Endodermal cell (in vitro differentiated cells): ENCODE data around the gene DCAF10. TPM values are rescaled to one million over a fixed set of nuclear protein-coding genes. Genes with fewer than 3 reads are reported as not detected.

Experiments
- DNase-seq: peaks from one replicate; pipeline ENCODE4 v3.0.0-alpha.2; 2017
- H3K27ac ChIP-seq: 2 replicates; pipeline ENCODE4 v1.5.1; 2013; ENCODE audit warnings: mild to moderate bottlenecking, low read depth, low read length, moderate library complexity
- H3K27me3 ChIP-seq: 2 replicates; pipeline ENCODE4 v1.6.1; 2013; ENCODE audit warnings: mild to moderate bottlenecking, low read length, moderate library complexity; ENCODE audit not compliant: insufficient read depth, control insufficient read depth, poor library complexity, severe bottlenecking
- H3K36me3 ChIP-seq: 2 replicates; pipeline ENCODE4 v1.7.0; 2013; ENCODE audit warnings: mild to moderate bottlenecking, low read length, moderate library complexity; ENCODE audit not compliant: control insufficient read depth, insufficient read depth
- H3K4me1 ChIP-seq: one replicate; pipeline ENCODE4 v1.7.0; 2013; ENCODE audit warnings: low read length; ENCODE audit not compliant: control insufficient read depth, insufficient read depth
- H3K4me3 ChIP-seq: 2 replicates; pipeline ENCODE4 v1.5.1; 2013; ENCODE audit warnings: mild to moderate bottlenecking, low read length, moderate library complexity
- H3K9ac ChIP-seq: 2 replicates; pipeline ENCODE4 v1.6.1; 2013; ENCODE audit warnings: mild to moderate bottlenecking, low read length, moderate library complexity; ENCODE audit not compliant: poor library complexity, severe bottlenecking; ENCODE audit errors: extremely low read depth
- H3K9me3 ChIP-seq: 2 replicates; pipeline ENCODE4 v1.6.1; 2013; ENCODE audit warnings: mild to moderate bottlenecking, low read length, moderate library complexity; ENCODE audit not compliant: control insufficient read depth
- H3K27ac Mint-ChIP-seq: 2 replicates; pipeline ENCODE4 v1.8.0; 2020; ENCODE audit warnings: mixed read lengths
- H3K27me3 Mint-ChIP-seq: 2 replicates; pipeline ENCODE4 v1.8.0; 2021; ENCODE audit warnings: mild to moderate bottlenecking, mixed read lengths; ENCODE audit not compliant: insufficient read depth
- H3K36me3 Mint-ChIP-seq: 2 replicates; pipeline ENCODE4 v1.8.0; 2020; ENCODE audit warnings: low read depth, mixed read lengths
- H3K4me1 Mint-ChIP-seq: 2 replicates; pipeline ENCODE4 v1.8.0; 2020; ENCODE audit warnings: mixed read lengths
- H3K4me3 Mint-ChIP-seq: 2 replicates; pipeline ENCODE4 v1.8.0; 2020; ENCODE audit warnings: mild to moderate bottlenecking, moderate library complexity, mixed read lengths
- H3K9me3 Mint-ChIP-seq: 2 replicates; pipeline ENCODE4 v1.8.0; 2020; ENCODE audit warnings: mild to moderate bottlenecking, mixed read lengths
- CTCF ChIP-seq: fragments of 200-600 bp; sonication (generic); conservative IDR thresholded peaks from 2 replicates; pipeline ENCODE4 v1.5.0; 2021; ENCODE audit warnings: antibody characterized with exemption, mild to moderate bottlenecking
- WGBS, 2 experiments: methylation state at CpG; one replicate each; pipeline versions ENCODE4 v1.1.5 to v1.1.7; 2013; ENCODE audit warnings: missing lambda C conversion rate in 2 of 2, mixed read lengths in 1 of 2; ENCODE audit not compliant: insufficient coverage in 1 of 2, insufficient read length in 1 of 2; 5-methylcytosine and 5-hydroxymethylcytosine counted together
- total RNA-seq, 2 donors: library from RNA; stranded (reverse); fragmentation: NEBNext Ultra II Directional in 1 of 2; extraction: Animal tissue kit (Norgen Biotek cat#: 25700) in 1 of 2; gene quantifications; 2 replicates in 1 of 2; 3 replicates in 1 of 2; pipeline ENCODE4 v1.2.1, GENCODE V29; 2021

The DCAF10 gene
- total RNA-seq, 2 donors from 2014 or later: 24.0 to 26.3 TPM

GRCh38 chr9:37790096-37790495 lies 10.5 kb upstream of the DCAF10 start:
- Histone ChIP-seq H3K27me3 (peaks cover 21% of the 10 kb centered on the region), H3K4me1 (no peaks in the 10 kb centered on the region), H3K9me3 (no peaks in the 10 kb centered on the region), H3K9ac (no peak overlapping the region), H3K4me3 (no peak overlapping the region), H3K36me3 (no peaks in the 10 kb centered on the region), H3K27ac (no peak overlapping the region)
- DNase-seq: no peak
- peaks cover 58% of the 10 kb centered on the region for H3K27me3 Mint-ChIP-seq
- H3K9me3 Mint-ChIP-seq: no peaks in the 10 kb centered on the region
- H3K36me3 Mint-ChIP-seq: no peaks in the 10 kb centered on the region
- H3K4me3 Mint-ChIP-seq: no peak overlapping the region
- WGBS, 2 experiments: 90 to 96% methylated on average over 2 of the region's 2 CpGs
- TF ChIP-seq CTCF: no peak
- no peak overlapping the region for H3K27ac Mint-ChIP-seq
- no peaks in the 10 kb centered on the region for H3K4me1 Mint-ChIP-seq

GRCh38 chr9:37792122-37792521 lies 8.5 kb upstream of the DCAF10 start:
- no peaks in the 10 kb centered on the region for H3K36me3 Mint-ChIP-seq
- Histone ChIP-seq H3K36me3 (no peaks in the 10 kb centered on the region), H3K27me3 (peaks cover 28% of the 10 kb centered on the region), H3K4me3 (no peak overlapping the region), H3K27ac (no peak overlapping the region), H3K9me3 (no peaks in the 10 kb centered on the region), H3K9ac (no peak overlapping the region), H3K4me1 (no peaks in the 10 kb centered on the region)
- H3K27ac Mint-ChIP-seq: no peak overlapping the region
- no peaks in the 10 kb centered on the region for H3K9me3 Mint-ChIP-seq
- TF ChIP-seq CTCF: no peak
- WGBS, 2 experiments: 82 to 90% methylated on average over 2 to 4 of the region's 5 CpGs
- H3K27me3 Mint-ChIP-seq: peaks cover 62% of the 10 kb centered on the region
- no peak overlapping the region for H3K4me3 Mint-ChIP-seq
- no peaks in the 10 kb centered on the region for H3K4me1 Mint-ChIP-seq
- no peak for DNase-seq

GRCh38 chr9:37796232-37796631 lies 4.4 kb upstream of the DCAF10 start:
- Histone ChIP-seq H3K27me3 (peaks cover 21% of the 10 kb centered on the region), H3K9ac (no peak overlapping the region), H3K27ac (no peak overlapping the region), H3K9me3 (no peaks in the 10 kb centered on the region), H3K4me1 (no peaks in the 10 kb centered on the region), H3K4me3 (no peak overlapping the region), H3K36me3 (no peaks in the 10 kb centered on the region)
- H3K4me3 Mint-ChIP-seq: no peak overlapping the region
- 50 to 61% methylated on average over 2 of the region's 2 CpGs for WGBS, 2 experiments
- H3K4me1 Mint-ChIP-seq: peaks cover 5% of the 10 kb centered on the region
- TF ChIP-seq CTCF: no peak
- no peaks in the 10 kb centered on the region for H3K36me3 Mint-ChIP-seq
- H3K9me3 Mint-ChIP-seq: no peaks in the 10 kb centered on the region
- H3K27ac Mint-ChIP-seq: no peak overlapping the region
- H3K27me3 Mint-ChIP-seq: peaks cover 38% of the 10 kb centered on the region
- DNase-seq: no peak
